Measurements from ENCODE around the gene FHIP1A.

Gene FHIP1A

GRCh38 chr4:151418385-151418784 lies 9.4 kb downstream of the FHIP1A start:
- no peak for DNase-seq (ENCODE audit: low spot score)
- no peak for TF ChIP-seq CTCF (IDR thresholded peaks at IDR 0.05; ENCODE audit: extremely low read depth, missing control alignments)

GRCh38 chr4:151418856-151419255 lies 9.9 kb downstream of the FHIP1A start:
- DNase-seq (ENCODE audit: low spot score), result no peak
- no peak for TF ChIP-seq CTCF (IDR thresholded peaks at IDR 0.05; ENCODE audit: extremely low read depth, missing control alignments)

- DNase-seq (ENCODE audit: low spot score), result no peak
- no peak for TF ChIP-seq CTCF (IDR thresholded peaks at IDR 0.05; ENCODE audit: extremely low read depth, missing control alignments)
Observed at GRCh38 chr4:151420250-151420807, 11.4 kb downstream of the FHIP1A start.

GRCh38 chr4:151422854-151423253 lies 13.9 kb downstream of the FHIP1A start:
- TF ChIP-seq CTCF (IDR thresholded peaks at IDR 0.05; ENCODE audit: extremely low read depth, missing control alignments), result no peak
- no peak for DNase-seq (ENCODE audit: low spot score)

- DNase-seq (ENCODE audit: low spot score), result no peak
- TF ChIP-seq CTCF (IDR thresholded peaks at IDR 0.05; ENCODE audit: extremely low read depth, missing control alignments), result no peak
Observed at GRCh38 chr4:151426513-151426912, 17.5 kb downstream of the FHIP1A start.

GRCh38 chr4:151427266-151427665 lies 18.3 kb downstream of the FHIP1A start:
- no peak for DNase-seq (ENCODE audit: low spot score)
- TF ChIP-seq CTCF (IDR thresholded peaks at IDR 0.05; ENCODE audit: extremely low read depth, missing control alignments), result no peak

GRCh38 chr4:151428346-151428745 lies 19.4 kb downstream of the FHIP1A start:
- no peak for TF ChIP-seq CTCF (IDR thresholded peaks at IDR 0.05; ENCODE audit: extremely low read depth, missing control alignments)
- DNase-seq (ENCODE audit: low spot score), result no peak

Measured in GM20000 (cell line).